GM12873 (cell line): ENCODE results near the gene RIBC1.

Source experiments
- TF ChIP-seq, protein P1 (sequence below): IDR thresholded peaks from 2 replicates; pipeline ENCODE4 v1.5.1; 2012; ENCODE audit warnings: low read depth, mild to moderate bottlenecking, moderate library complexity, low read length, control low read depth; ENCODE audit not compliant: insufficient read depth; ENCODE audit errors: missing control alignments

The RIBC1 gene

DNA sequence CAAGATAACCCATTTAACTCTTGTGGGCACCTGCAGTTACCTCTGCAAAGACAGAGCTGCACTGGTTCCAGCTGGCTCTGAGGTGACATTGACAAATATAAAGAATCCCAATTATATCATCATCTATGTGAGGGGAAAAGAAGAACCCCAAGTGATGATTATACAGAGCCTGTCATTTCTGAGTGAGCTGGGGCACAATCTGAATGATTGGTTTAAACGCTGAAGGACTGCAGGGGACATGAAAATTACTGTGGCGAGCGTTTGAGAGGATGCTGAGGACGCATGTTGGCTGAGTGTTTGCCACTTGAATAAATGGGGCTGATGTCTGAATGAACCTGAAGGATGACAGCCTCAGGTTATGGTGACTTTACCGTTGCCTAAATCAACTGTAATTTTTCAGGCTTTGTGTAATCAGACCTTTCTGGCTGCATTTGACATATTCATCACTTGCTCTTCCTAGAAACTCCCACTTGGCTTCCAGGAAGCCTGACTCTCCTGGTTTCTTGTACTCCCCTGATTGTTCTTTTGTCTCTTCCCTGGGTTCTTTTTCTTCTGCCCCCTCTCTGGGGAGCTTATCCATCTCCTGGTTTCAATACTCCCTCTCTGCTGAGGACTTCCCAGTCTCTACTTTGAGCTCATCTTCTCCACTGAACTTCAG, 15.6 kb downstream of the RIBC1 start:
- TF ChIP-seq, protein P1, sequence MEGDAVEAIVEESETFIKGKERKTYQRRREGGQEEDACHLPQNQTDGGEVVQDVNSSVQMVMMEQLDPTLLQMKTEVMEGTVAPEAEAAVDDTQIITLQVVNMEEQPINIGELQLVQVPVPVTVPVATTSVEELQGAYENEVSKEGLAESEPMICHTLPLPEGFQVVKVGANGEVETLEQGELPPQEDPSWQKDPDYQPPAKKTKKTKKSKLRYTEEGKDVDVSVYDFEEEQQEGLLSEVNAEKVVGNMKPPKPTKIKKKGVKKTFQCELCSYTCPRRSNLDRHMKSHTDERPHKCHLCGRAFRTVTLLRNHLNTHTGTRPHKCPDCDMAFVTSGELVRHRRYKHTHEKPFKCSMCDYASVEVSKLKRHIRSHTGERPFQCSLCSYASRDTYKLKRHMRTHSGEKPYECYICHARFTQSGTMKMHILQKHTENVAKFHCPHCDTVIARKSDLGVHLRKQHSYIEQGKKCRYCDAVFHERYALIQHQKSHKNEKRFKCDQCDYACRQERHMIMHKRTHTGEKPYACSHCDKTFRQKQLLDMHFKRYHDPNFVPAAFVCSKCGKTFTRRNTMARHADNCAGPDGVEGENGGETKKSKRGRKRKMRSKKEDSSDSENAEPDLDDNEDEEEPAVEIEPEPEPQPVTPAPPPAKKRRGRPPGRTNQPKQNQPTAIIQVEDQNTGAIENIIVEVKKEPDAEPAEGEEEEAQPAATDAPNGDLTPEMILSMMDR = no peak

DNA sequence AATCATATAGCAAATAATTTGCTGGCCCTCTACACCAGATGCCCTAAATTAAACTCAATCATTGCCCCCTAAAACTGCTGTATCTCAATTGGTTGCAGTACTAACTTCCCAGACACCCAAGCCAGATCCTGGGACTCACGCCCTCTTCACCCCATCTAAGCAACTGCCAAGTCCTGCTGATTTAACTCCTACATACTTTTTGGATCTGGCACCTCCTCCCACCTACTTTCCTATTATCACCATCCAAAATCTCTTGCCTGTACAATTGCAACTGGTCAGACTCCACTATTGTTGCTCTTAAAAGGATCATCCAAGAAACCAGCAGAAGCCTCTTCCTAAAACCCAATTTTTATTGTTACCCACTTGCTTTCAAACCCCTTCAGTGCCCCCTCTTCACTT, 16.2 kb downstream of the RIBC1 start:
- TF ChIP-seq, protein P1 = no peak

DNA sequence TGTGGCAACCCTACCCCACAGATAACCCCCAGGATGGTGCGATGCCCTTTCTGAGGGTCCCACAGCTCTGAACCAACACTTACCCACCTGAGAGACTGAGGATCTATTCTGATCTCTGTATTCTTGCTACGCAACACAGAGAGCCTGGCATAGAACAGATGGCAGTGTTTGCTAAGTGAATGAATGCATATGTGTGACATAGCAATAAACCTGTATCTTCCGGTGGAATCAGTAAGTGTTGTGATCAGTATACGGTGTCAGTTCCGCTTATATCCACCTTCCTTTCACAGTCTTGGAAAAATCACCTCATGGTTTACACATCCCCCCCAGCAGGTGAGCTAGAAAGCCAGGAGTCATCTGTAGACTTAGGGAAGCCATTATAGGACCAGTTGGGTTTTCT, 17.4 kb downstream of the RIBC1 start:
- TF ChIP-seq, protein P1 = no peak

DNA sequence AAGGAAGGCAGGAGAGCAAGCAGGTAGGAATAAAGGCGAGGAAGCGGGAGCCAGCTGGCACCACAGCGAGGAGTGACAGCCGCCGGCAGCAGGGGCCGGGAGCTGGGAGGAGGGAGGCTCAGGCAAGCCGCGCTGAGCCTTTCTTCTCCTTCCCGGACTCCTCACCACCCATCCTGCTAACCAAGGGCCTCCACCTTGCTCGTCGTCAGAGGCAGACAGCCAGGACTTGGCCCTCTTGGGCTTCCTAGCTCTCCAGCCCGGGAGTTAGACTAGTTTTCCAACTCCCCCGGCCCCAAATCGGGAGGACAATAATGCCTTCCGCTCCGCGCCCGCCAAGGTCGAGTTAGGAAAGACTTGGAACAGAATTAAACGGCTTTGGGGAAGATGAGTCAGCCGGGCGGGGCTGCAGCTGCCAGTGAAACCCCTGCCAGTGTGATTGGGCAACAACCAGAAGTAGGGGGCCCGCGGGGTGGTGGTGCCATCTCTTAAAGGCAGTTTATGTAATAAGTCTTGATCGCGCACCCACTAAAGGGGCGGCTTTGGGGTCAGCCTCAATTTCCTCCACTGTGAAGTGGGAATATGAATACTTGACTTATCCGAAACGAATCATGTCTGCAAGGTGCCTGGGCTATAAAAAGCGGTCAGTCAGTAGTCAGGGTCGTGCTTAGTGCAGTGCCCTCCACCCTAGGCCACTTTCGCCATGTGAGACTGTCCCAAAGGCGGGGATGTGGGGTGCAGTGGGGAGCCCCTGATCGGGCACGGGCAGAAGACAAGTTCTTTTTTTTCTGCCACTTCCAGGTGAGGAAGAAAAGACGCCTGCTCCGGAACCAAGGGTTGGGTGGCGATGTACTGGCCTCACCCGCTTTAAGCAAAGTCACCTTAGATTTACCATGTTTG, 18.2 kb downstream of the RIBC1 start:
- TF ChIP-seq, protein P1 = no peak

DNA sequence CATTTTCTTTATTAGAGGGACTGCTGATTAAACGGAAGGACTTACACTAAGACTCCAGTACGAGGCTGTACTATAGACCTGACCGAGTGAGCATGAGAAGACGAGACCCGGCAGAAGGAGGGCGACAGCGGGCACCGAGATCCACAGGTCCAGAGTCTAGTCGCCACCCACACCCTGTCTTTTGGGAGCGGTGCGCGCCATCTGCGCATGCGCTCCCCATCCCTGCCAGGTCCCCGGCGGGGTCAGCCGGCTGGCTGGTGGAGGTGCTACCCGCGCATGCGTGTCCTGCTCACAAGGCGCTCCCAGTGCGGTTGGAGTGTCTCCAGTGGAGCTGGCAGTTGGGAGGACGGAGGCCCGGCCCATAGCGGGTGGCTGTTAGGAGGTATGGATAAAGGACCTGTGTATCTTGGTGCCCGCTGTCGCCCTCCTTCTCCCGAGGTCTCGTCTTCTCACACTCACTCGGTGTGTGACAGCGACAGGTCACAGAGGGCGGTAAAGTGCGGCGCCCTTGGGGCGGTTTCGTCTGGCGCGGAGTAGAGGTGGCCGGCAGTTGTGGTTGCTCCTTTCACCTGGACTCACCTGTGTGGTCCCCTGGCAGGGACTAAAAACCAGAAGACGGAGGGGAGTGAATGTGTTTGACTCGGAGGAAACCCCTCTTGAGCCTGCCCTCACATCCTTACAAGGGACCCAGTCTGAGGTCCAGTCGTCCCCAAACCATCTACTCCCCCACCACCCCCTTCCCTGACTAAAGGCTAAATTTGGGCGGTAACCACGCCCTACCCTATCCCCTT, 19.1 kb downstream of the RIBC1 start:
- TF ChIP-seq, protein P1 = no peak

DNA sequence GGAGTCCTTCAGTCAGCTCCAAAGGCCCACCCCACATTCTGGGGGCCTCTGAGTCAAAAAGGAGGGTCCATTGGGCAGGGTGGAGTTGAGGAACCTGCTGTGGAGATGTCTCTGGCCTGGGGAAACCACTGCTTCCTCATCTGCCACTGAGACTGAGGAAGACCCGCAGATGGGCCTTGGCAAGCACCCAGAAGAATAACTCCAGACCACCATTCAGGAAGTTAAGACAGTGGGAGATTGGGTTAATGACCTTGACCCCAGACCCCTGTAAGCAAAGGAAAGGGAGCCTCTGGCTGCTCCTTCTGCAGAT, 19.6 kb downstream of the RIBC1 start:
- TF ChIP-seq, protein P1 = no peak

DNA sequence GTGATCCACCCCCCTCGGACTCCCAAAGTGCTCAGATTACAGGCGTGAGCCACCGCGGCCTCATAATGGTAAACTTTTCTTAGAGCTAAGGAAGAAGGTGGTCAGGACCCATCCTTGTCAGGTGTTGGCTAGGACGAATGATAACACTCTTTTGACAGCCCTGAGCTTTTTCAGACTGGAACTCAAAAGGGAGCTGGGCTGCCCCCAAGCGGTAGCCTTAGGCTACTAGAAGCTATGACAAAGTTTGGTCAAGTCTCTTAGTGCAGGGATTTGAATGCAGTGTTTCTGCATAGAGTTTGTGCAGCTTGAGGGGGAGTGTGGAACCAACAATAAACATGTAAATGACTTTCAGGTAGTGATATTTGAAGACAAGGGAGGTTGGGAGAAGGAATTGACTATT, 23.3 kb downstream of the RIBC1 start:
- TF ChIP-seq, protein P1 = peak; percentile 80
